ENCODE results near the gene MAPK8IP3. TPM values are rescaled to one million over a fixed set of nuclear protein-coding genes. Genes with fewer than 3 reads are reported as not detected.

MAPK8IP3 gene
- polyA plus RNA-seq (2013, experiment 1 of 2; ENCODE audit: insufficient read length) = 30.8 TPM
- polyA plus RNA-seq (2013, experiment 2 of 2; ENCODE audit: insufficient read length) = 27.2 TPM

- peak; percentile 90 for DNase-seq
Observed at GRCh38 chr16:1705688-1706385, at the start of gene MAPK8IP3. TSS of gene MAPK8IP3 (plus strand) at chr16:1706195. CDS start at chr16:1706340, 145 bp downstream.

- DNase-seq = no peak
Observed at GRCh38 chr16:1656808-1657617, 49.0 kb upstream of the MAPK8IP3 start.

- no peak for DNase-seq
Observed at GRCh38 chr16:1657841-1658240, 48.2 kb upstream of the MAPK8IP3 start.

GRCh38 chr16:1659031-1659430 is 47.0 kb upstream of the MAPK8IP3 start:
- DNase-seq = no peak

- no peak for DNase-seq
Observed at GRCh38 chr16:1661826-1662225, 44.2 kb upstream of the MAPK8IP3 start.

GRCh38 chr16:1662543-1662942 is 43.5 kb upstream of the MAPK8IP3 start:
- no peak for DNase-seq

GRCh38 chr16:1665829-1666228 is 40.2 kb upstream of the MAPK8IP3 start:
- no peak for DNase-seq

- DNase-seq = no peak
Observed at GRCh38 chr16:1666316-1666715, 39.7 kb upstream of the MAPK8IP3 start.

- no peak for DNase-seq
Observed at GRCh38 chr16:1667271-1667670, 38.7 kb upstream of the MAPK8IP3 start.

- no peak for DNase-seq
Observed at GRCh38 chr16:1667916-1668315, 38.1 kb upstream of the MAPK8IP3 start.

GRCh38 chr16:1668612-1669319 is 37.2 kb upstream of the MAPK8IP3 start:
- no peak for DNase-seq

GRCh38 chr16:1669698-1670097 is 36.3 kb upstream of the MAPK8IP3 start:
- DNase-seq = no peak

- DNase-seq = no peak
Observed at GRCh38 chr16:1670371-1670770, 35.6 kb upstream of the MAPK8IP3 start.

- no peak for DNase-seq
Observed at GRCh38 chr16:1670866-1671265, 35.1 kb upstream of the MAPK8IP3 start.

- no peak for DNase-seq
Observed at GRCh38 chr16:1673424-1674151, 32.4 kb upstream of the MAPK8IP3 start.

- no peak for DNase-seq
Observed at GRCh38 chr16:1674306-1674705, 31.7 kb upstream of the MAPK8IP3 start.

GRCh38 chr16:1674751-1675664 is 31.0 kb upstream of the MAPK8IP3 start:
- DNase-seq = peak; percentile 47

GRCh38 chr16:1676661-1677060 is 29.3 kb upstream of the MAPK8IP3 start:
- DNase-seq = no peak

- DNase-seq = no peak
Observed at GRCh38 chr16:1677339-1677738, 28.7 kb upstream of the MAPK8IP3 start.

GRCh38 chr16:1677942-1678499 is 28.0 kb upstream of the MAPK8IP3 start, which contains the start of gene JPT2:
TSS of gene JPT2 (plus strand) at chr16:1678279. CDS start at chr16:1678313, 34 bp downstream.
- DNase-seq = peak; percentile 95
